RWPE1 (cell line): Measurements from ENCODE around the gene ZBTB33.

Experiments
- CTCF ChIA-PET: fragments of 350-600 bp; sonication (Branson Sonifier 250); formaldehyde crosslinking; extraction: SDS; loops from one replicate; lab custom pipeline; 2021; lab: Yijun Ruan, JAX
- POLR2A ChIA-PET: fragments of 400-600 bp; formaldehyde crosslinking; extraction: SDS; loops from one replicate; lab custom pipeline; 2020; ENCODE audit warnings: antibody characterized with exemption; ENCODE audit not compliant: low non-redundant PET; lab: Yijun Ruan, JAX
- DNase-seq: peaks from one replicate; pipeline ENCODE4 v3.0.0; 2012; ENCODE audit warnings: low spot score
- H3K27ac ChIP-seq: fragments of 450-650 bp; 2 replicates; pipeline ENCODE4 v1.5.1; 2017
- TF ChIP-seq, protein P1 (sequence below): fragments of 450-650 bp; conservative IDR thresholded peaks from 2 replicates; pipeline ENCODE4 v1.5.1; 2017; ENCODE audit warnings: low read depth, mild to moderate bottlenecking

The ZBTB33 gene

DNA sequence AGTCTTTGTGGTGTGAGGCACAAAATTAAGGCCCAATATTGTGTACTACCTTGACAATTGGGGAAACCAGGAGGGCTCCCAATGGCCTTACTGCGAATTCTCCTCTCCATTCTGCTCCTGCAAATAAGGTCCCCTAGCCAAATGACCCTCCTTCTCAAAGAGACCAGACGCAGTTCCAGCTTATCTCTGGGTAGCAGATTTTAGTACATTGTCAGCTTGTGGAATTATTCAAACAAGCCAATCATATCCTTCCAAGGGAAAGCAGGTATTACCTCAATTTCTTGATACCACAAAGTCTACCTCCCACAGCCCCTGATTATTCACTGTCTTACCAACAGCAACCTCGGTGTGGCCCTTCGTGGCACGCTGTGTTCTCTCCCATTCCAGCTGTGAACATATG lies 7.8 kb upstream of the ZBTB33 start:
- no peak for DNase-seq
- no peak overlapping the region for H3K27ac ChIP-seq
- TF ChIP-seq, protein P1, sequence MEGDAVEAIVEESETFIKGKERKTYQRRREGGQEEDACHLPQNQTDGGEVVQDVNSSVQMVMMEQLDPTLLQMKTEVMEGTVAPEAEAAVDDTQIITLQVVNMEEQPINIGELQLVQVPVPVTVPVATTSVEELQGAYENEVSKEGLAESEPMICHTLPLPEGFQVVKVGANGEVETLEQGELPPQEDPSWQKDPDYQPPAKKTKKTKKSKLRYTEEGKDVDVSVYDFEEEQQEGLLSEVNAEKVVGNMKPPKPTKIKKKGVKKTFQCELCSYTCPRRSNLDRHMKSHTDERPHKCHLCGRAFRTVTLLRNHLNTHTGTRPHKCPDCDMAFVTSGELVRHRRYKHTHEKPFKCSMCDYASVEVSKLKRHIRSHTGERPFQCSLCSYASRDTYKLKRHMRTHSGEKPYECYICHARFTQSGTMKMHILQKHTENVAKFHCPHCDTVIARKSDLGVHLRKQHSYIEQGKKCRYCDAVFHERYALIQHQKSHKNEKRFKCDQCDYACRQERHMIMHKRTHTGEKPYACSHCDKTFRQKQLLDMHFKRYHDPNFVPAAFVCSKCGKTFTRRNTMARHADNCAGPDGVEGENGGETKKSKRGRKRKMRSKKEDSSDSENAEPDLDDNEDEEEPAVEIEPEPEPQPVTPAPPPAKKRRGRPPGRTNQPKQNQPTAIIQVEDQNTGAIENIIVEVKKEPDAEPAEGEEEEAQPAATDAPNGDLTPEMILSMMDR = no peak
- CTCF ChIA-PET = no interaction called here
- POLR2A ChIA-PET = no interaction called here

DNA sequence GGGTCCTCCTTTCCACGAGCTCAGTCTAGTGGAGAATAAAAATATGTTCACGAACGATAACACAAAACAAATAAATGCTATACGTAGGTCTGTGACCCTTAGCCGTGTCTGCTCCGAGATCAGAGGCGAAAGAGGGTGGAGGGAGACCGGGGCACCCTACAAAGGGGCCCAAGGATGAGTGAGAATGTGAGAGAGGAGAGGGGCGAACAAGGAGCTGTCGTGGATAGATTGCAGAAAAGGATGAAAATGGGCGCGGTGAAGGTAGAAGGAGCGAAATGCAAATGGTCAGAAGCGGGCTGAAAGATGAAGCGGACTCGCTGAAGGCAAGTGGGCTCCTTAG lies 6.2 kb upstream of the ZBTB33 start:
- H3K27ac ChIP-seq = peak overlapping the region; percentile 96
- CTCF ChIA-PET = no interaction called here
- TF ChIP-seq, protein P1 = no peak
- no peak for DNase-seq
- POLR2A ChIA-PET = no interaction called here

DNA sequence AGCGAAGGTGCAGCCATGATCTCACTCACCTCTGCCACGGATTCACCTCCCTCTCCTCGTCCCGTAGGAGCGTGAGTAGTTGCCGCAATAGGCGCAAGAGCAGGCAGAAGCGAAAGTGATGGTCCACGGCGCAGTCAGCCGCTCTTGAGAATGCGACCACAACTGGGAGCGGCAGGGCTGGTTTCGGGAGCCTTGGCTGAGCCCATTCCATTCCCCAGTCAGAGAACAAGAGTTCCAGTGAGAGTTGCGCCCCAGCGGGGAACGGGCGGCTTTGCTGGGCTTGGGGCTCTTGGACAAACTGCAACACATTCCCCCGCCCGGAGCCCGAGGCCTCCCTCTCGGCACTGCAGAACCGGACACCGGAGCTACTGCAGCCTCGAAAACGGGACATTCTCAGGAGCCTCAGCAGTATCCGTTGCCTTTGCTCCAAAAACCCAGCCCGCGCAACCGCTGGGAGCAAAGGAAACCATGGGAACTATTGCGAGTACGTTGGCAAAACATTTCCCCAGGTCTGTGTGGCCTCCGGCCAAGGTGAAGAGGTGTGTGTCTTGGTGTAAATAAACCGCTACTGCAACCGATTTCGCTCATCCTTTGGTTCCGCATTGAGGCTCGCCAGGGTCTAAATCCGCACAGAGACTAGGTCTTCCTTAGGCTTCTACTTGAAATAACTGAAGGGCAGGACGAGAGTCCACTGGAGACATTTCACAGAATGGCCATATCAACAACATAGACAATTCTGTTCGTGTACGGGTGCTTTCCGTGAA lies 5.7 kb upstream of the ZBTB33 start:
- peak; percentile 53 for DNase-seq
- TF ChIP-seq, protein P1 = no peak
- CTCF ChIA-PET = no interaction called here
- POLR2A ChIA-PET = no interaction called here
- H3K27ac ChIP-seq = peak overlapping the region; percentile 96

- peak; percentile 5 for DNase-seq
- ChIA-PET CTCF (no interaction called here), POLR2A (no interaction called here)
- H3K27ac ChIP-seq = peak overlapping the region; percentile 86
- TF ChIP-seq, protein P1 = no peak
These were observed 929 bp downstream of the ZBTB33 start for GRCh38 chrX:120251471-120252011.

DNA sequence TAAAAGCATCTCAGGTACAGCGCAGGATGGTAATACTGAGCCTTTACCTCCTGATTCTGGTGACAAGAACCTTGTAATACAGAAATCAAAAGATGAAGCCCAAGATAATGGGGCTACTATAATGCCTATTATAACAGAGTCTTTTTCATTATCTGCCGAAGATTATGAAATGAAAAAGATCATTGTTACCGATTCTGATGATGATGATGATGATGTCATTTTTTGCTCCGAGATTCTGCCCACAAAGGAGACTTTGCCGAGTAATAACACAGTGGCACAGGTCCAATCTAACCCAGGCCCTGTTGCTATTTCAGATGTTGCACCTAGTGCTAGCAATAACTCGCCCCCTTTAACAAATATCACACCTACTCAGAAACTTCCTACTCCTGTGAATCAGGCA lies 3.2 kb downstream of the ZBTB33 start:
- no peak for DNase-seq
- H3K27ac ChIP-seq = no peak overlapping the region
- TF ChIP-seq, protein P1 = no peak
- CTCF ChIA-PET = no interaction called here
- POLR2A ChIA-PET = no interaction called here

DNA sequence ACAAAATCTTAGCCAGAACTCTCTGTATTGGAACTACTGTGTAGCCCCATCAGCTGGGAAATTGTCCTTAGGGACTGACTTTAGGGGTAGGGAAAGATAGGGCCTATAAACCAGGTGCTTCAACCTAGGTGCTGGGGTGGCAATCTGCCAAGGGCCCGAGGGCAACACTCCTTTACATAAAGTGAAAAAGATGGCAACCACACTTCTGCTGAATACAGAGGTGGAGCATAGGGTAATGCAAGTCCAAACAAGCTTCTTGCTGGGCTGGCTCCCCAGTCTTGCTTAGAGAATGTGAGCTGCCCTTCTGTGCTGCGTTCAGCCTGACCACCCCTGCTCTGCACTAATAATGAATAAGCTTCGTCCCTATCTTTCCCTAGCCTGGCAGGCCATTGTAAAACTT lies 9.8 kb downstream of the ZBTB33 start:
- DNase-seq = peak; percentile 69
- CTCF ChIA-PET = interaction anchor here (0.5 to 1.3 kb wide), 4 partner anchors 22 to 50 kb away, joined by 3 to 5 read pairs (median 3); no protein-coding TSS in a partner anchor
- POLR2A ChIA-PET = no interaction called here

More for the DNA sequence above, 9.8 kb downstream of the ZBTB33 start:
- TF ChIP-seq, protein P1 = no peak
- H3K27ac ChIP-seq = peak overlapping the region; percentile 67
